ENCODE data around the gene MSI2.

DNA sequence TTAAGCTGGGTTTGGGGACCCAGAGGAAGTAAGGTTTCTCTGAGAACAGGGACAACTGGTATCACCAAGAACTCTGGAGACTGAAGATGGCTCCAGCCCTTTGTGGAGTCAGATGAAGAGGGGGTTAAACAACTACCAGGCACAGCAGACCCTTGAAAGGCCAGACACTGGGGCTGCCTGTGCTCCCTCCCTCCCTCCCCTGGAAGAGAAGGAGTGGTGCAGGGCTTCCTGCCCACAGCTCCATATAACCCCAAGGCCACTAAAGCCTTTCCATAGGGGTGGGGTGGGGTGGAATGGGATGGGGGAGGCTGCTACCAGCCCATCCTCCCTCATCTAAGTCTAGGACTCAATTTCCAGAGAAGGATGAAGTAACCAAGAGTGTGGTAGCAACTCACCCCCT is 422.1 kb downstream of the MSI2 start:
- no peak for TF ChIP-seq CTCF (IDR thresholded peaks at IDR 0.05; ENCODE audit: low read length)
- no peak for TF ChIP-seq EZH2 (IDR thresholded peaks at IDR 0.05; ENCODE audit: borderline replicate concordance, low read length)
